ENCODE data around the gene LIMS1. TPM values are rescaled to one million over a fixed set of nuclear protein-coding genes. Genes with fewer than 3 reads are reported as not detected.

LIMS1 gene
- polyA plus RNA-seq, 3 donors: 44.0 to 130 (median 124) TPM

- no peak for DNase-seq
- peaks cover 87% of the 10 kb centered on the region for H3K79me2 ChIP-seq (ENCODE audit: insufficient read depth, low read length)
These were observed 68.2 kb downstream of the LIMS1 start for GRCh38 chr2:108602422-108602821.

GRCh38 chr2:108604196-108604595 is 69.9 kb downstream of the LIMS1 start:
- no peak overlapping the region for H3K9ac ChIP-seq (ENCODE audit: insufficient read depth, low read length, poor library complexity, severe bottlenecking)
- TF ChIP-seq CTCF (IDR thresholded peaks at IDR 0.05): no peak
- peaks cover 94% of the 10 kb centered on the region for H3K79me2 ChIP-seq (ENCODE audit: insufficient read depth, low read length)
- no CpG with 5 or more reads among the region's 4 CpGs for WGBS (ENCODE audit: insufficient coverage)
- H3K36me3 ChIP-seq (replicated peaks in 1 of 2; ENCODE audit: control insufficient read depth in 1 of 2, insufficient read depth in 2 of 2, low read length in 2 of 2): peaks cover 5 to 51% of the 10 kb centered on the region in 2 donors
- peak in 1 of 3 donors; percentile 40 for DNase-seq
- H3K4me1 ChIP-seq (ENCODE audit: control insufficient read depth in 1 of 2, insufficient read depth in 2 of 2, low read length in 2 of 2): no peaks in the 10 kb centered on the region
- peaks cover 0 to under 1% (median 0%) of the 10 kb centered on the region in 7 donors for H3K9me3 Mint-ChIP-seq
- H3K4me3 ChIP-seq (replicated peaks in 1 of 3; ENCODE audit: low read depth in 2 of 3, low read length in 3 of 3): no peak overlapping the region
- H3K4me1 Mint-ChIP-seq: peaks cover 18% of the 10 kb centered on the region
- no peak overlapping the region for H3K4me3 Mint-ChIP-seq
- no peak overlapping the region for H3K4me2 ChIP-seq (replicated peaks; ENCODE audit: extremely low read depth, low read length, poor library complexity, severe bottlenecking)
- no peaks in the 10 kb centered on the region for H3K27me3 ChIP-seq (ENCODE audit: control insufficient read depth in 2 of 2, insufficient read depth in 2 of 2, low read length in 2 of 2)
- peak overlapping the region in 3 of 7 donors; percentile 11 to 63 (median 13) for H3K27ac Mint-ChIP-seq
- H3K27ac ChIP-seq (ENCODE audit: low read depth in 1 of 2, low read length in 2 of 2): peak overlapping the region in 1 of 2 donors; percentile 45
- H3K27me3 Mint-ChIP-seq (ENCODE audit: low read depth in 3 of 3): no peaks in the 10 kb centered on the region
- intact Hi-C loops (cut with micrococcal nuclease): loop anchor here in 1 of 2 donors (10.0 kb wide), 1 partner anchor 111 kb away; the partner anchor contains the start of gene RANBP2
- H4K20me1 ChIP-seq (ENCODE audit: insufficient read depth, low read length): peaks cover 65% of the 10 kb centered on the region
- no peaks in the 10 kb centered on the region for H3K9me3 ChIP-seq (replicated peaks in 1 of 2; ENCODE audit: control insufficient read depth in 1 of 2, insufficient read depth in 1 of 2, low read length in 2 of 2)
- peaks cover 68 to 76% of the 10 kb centered on the region in 2 donors for H3K36me3 Mint-ChIP-seq
- H2AFZ ChIP-seq (ENCODE audit: insufficient read depth, low read depth, low read length, poor library complexity, severe bottlenecking): no peak overlapping the region

More at GRCh38 chr2:108602422-108602821, 68.2 kb downstream of the LIMS1 start:
- Histone ChIP-seq H3K27ac (ENCODE audit: low read depth in 1 of 2, low read length in 2 of 2) (no peak overlapping the region), H3K9ac (ENCODE audit: insufficient read depth, low read length, poor library complexity, severe bottlenecking) (no peak overlapping the region), H2AFZ (ENCODE audit: insufficient read depth, low read depth, low read length, poor library complexity, severe bottlenecking) (no peak overlapping the region), H3K9me3 (replicated peaks in 1 of 2; ENCODE audit: control insufficient read depth in 1 of 2, insufficient read depth in 1 of 2, low read length in 2 of 2) (no peaks in the 10 kb centered on the region), H3K27me3 (ENCODE audit: control insufficient read depth in 2 of 2, insufficient read depth in 2 of 2, low read length in 2 of 2) (no peaks in the 10 kb centered on the region), H3K4me2 (replicated peaks; ENCODE audit: extremely low read depth, low read length, poor library complexity, severe bottlenecking) (no peak overlapping the region), H3K4me1 (ENCODE audit: control insufficient read depth in 1 of 2, insufficient read depth in 2 of 2, low read length in 2 of 2) (peaks cover 1 to 2% of the 10 kb centered on the region in 2 donors), H3K4me3 (replicated peaks in 1 of 3; ENCODE audit: low read depth in 2 of 3, low read length in 3 of 3) (no peak overlapping the region), H4K20me1 (ENCODE audit: insufficient read depth, low read length) (peaks cover 47% of the 10 kb centered on the region), H3K36me3 (replicated peaks in 1 of 2; ENCODE audit: control insufficient read depth in 1 of 2, insufficient read depth in 2 of 2, low read length in 2 of 2) (peaks cover 5 to 44% of the 10 kb centered on the region in 2 donors)
- TF ChIP-seq CTCF (IDR thresholded peaks at IDR 0.05): no peak
- H3K9me3 Mint-ChIP-seq: peaks cover 0 to 2% (median 0%) of the 10 kb centered on the region in 7 donors
- intact Hi-C loops (cut with micrococcal nuclease): loop anchor here in 1 of 2 donors (10.0 kb wide), 1 partner anchor 112 kb away; the partner anchor contains the start of gene RANBP2
- no peak overlapping the region for H3K4me3 Mint-ChIP-seq
- H3K27ac Mint-ChIP-seq: peak overlapping the region in 2 of 7 donors; percentile 47 to 63
- peaks cover 60 to 64% of the 10 kb centered on the region in 2 donors for H3K36me3 Mint-ChIP-seq
- no peaks in the 10 kb centered on the region for H3K27me3 Mint-ChIP-seq (ENCODE audit: low read depth in 3 of 3)
- peaks cover 15% of the 10 kb centered on the region for H3K4me1 Mint-ChIP-seq

All from CD14-positive monocyte (primary cell).